GM13976 (cell line): Measurements from ENCODE around the gene SCNN1G.
"Not testable (repeated sequence)": the region's sequence is repeated elsewhere in the genome, so short reads cannot be mapped to it uniquely, and the experiment has no call there.

Source experiments
- DNase-seq: peaks from one replicate; pipeline ENCODE4 v3.0.0; 2012; ENCODE audit warnings: low spot score
- in situ Hi-C: fragments of 300-500 bp; cut with MboI; formaldehyde crosslinking; loops from one replicate; pipeline ENCODE4 v1.12.0; 2022; ENCODE audit warnings: low sequenced_read_pairs, mixed read lengths, inconsistent platforms; ENCODE audit not compliant: unreplicated experiment
- TF ChIP-seq, protein P1 (sequence below): IDR thresholded peaks from 2 replicates; pipeline ENCODE4 v1.5.1; 2012; ENCODE audit warnings: borderline replicate concordance, mild to moderate bottlenecking; ENCODE audit not compliant: insufficient read depth; ENCODE audit errors: extremely low read depth, missing control alignments, control extremely low read depth

Gene SCNN1G

DNA sequence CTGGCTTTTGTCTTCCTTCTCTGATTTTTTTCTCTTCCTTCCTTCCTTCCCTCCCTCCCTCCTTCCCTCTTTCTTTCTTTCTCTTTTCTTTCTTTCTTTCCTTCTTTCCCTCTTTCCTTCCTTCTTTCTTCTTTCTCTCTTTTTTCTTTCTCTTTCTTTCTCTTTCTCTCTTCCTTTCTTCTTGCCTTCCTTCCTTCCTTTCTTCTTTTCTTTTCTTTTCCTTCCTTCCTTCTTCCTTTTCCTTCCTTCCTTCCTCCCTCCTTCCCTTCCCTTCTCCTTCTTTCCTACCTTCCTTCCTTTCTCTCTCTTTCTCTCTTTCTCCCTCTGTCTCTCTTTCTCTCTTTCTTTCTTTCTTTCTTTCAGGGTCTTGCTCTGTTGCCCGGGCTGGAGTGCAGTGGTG is 54.4 kb downstream of the SCNN1G start:
- TF ChIP-seq, protein P1, sequence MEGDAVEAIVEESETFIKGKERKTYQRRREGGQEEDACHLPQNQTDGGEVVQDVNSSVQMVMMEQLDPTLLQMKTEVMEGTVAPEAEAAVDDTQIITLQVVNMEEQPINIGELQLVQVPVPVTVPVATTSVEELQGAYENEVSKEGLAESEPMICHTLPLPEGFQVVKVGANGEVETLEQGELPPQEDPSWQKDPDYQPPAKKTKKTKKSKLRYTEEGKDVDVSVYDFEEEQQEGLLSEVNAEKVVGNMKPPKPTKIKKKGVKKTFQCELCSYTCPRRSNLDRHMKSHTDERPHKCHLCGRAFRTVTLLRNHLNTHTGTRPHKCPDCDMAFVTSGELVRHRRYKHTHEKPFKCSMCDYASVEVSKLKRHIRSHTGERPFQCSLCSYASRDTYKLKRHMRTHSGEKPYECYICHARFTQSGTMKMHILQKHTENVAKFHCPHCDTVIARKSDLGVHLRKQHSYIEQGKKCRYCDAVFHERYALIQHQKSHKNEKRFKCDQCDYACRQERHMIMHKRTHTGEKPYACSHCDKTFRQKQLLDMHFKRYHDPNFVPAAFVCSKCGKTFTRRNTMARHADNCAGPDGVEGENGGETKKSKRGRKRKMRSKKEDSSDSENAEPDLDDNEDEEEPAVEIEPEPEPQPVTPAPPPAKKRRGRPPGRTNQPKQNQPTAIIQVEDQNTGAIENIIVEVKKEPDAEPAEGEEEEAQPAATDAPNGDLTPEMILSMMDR: no peak
- no peak for DNase-seq
- in situ Hi-C loops: no loop called here

DNA sequence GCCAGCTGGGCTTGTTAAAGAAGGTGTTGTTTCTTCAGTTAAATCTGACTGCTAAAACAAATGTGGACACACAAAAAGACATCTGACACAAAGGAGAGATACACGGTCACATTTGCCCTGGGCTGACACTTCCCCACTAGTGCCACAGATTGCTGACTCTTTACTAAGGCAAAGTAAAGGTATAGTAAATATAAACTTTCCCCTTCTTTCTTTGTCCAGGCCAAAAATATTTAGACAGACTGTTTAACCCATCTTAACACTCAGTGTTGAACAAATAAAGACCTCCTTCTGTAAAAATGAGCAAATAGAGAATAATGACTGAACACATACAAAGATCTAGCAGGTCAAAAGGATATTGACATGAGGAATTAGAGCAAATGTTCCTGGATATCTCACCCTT is 58.4 kb downstream of the SCNN1G start:
- TF ChIP-seq, protein P1: no peak
- in situ Hi-C loops: no loop called here
- no peak for DNase-seq

DNA sequence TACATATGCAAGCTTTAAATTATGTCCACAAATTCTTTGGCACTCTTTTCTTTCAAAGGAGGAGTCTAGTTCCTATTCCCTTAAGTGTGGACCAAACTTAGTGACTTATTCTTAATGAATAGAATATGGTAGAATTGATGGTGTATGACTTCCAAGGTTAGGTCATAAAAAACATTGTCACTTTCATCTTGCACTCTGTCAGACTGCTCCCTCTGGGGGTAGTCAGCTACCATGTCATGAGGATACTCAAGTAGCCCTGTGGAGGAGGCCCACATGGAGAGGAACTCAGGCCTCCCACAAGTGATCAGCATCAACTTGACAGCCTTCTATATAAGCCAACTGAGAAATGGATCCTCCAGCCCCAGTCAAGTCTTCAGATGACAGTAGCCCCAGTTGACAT is 61.6 kb downstream of the SCNN1G start:
- in situ Hi-C loops: no loop called here
- no peak for DNase-seq
- TF ChIP-seq, protein P1: no peak

DNA sequence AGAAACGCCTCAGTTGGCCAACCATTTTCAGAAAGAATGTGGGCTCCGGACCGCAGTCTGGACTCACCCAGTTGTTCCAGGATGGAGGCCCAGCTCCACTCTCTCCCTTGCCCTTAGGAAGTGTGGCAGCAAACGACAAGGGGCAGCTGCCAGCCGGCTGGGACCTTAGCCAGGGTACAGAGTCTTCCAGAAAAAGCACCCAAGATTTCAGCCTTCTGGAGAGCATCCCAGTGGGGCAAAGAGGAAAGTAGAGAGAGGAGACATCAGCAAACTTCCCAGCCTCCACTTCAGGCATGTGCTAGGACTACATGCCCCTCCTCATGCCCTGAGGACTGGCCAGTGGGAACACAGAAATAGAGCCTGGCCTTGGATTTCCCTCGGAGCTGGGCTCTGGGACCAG is 62.7 kb downstream of the SCNN1G start:
- TF ChIP-seq, protein P1: no peak
- in situ Hi-C loops: no loop called here
- no peak for DNase-seq

DNA sequence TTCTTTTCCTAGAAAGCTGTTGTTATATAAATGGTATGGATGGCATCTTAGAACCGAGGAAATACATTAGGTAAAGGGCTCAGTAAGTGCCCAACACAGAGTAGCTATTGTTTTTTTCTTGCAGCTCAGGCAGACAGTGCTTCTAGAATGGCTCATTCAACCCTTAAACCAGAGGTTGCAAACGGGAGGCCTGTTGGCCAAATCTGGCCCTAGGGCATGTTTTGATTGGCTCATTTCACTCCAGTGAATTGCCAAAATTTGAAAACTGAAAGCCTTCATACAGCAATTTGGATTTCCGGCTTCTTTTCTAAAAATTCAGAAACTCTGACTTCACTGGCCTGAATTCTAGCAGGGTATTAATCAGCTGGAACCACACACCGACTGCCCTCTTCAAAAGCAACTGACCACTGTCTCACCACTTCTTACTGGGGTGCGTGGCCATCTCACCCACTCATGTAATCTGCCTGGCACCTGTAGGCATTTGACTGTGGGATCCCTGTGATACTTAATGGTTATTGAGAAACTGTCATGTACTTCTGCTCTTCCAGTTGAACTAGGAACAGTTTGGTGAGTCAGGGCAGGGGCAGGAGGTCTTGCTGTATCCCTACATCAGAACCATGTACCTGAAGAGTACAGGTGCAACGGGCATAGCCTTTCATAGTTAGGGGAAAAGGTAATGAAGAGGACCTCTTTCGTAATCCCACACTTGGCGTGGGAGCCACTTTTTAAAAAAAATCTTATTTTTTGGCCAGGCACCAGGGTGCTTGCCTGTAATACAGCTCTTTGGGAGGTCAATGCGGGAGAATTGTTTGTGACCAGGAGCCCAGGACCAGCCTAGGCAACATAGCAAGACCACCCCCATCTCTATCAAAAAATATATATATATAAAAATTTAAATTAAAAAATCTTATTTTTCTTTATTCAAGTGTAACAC is 66.0 kb downstream of the SCNN1G start:
- no peak for DNase-seq
- in situ Hi-C loops: no loop called here
- TF ChIP-seq, protein P1: no peak

DNA sequence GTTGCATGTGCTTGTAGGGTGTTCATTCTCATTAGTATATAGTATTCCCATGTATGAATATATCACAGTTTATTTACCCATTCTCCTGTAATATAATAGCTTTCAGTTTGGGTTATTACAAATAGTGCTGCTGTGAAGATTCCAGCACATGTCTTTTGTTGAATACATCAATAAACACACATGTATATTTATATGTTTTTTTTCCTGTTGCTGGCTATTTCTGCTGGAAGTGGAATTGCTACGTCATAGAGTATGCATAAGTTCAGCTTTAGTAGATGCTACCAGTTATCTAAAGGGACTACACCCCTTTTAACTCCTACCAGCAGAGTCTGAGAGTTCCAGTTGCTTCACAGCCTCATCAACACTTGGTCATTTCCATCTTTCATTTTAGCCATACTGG is 67.3 kb downstream of the SCNN1G start:
- DNase-seq: no peak
- in situ Hi-C loops: no loop called here
- TF ChIP-seq, protein P1: no peak

DNA sequence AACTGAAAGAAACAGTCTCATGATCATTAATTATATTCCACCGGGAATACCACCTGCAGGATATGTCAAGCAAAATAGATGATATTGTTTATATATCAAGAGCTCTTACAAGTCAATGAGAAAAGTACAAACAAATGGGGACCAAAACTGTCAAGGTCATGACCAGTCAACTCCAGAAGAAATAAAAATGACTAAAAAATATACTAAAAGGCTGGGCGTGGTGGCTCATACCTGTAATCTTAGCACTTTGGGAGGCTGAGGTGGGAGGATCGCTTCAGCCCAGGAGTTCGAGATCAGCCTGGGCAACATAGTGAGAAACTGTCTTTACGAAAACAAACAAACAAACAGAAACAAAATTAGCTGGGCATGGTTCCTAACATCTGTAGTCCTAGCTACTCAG is 69.8 kb downstream of the SCNN1G start:
- in situ Hi-C loops: no loop called here
- TF ChIP-seq, protein P1: no peak
- no peak for DNase-seq

DNA sequence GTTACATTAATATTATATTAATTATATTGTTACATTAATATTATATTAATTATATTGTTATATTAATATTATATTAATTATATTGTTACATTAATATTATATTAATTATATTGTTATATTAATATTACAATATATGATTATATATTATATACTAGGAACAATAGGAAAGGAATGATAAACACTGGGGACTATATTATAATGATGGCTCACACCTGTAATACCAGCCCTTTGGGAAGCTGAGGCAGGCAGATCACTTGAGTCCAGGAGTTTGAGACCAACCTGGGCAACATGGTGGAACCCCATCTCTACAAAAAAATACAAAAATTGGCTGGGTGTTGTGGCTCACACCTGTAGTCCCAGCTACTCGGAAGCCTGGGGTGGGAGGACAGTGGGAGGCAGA is 71.1 kb downstream of the SCNN1G start:
- in situ Hi-C loops: not testable (repeated sequence)

More for the DNA sequence above, 71.1 kb downstream of the SCNN1G start:
- DNase-seq: not testable (repeated sequence)
